Measurements from ENCODE around the gene PGAP6. TPM values are rescaled to one million over a fixed set of nuclear protein-coding genes. Genes with fewer than 3 reads are reported as not detected.
"Not testable (repeated sequence)": the region's sequence is repeated elsewhere in the genome, so short reads cannot be mapped to it uniquely, and the experiment has no call there.

The PGAP6 gene
- total RNA-seq, 4 donors from 2014 or later = 13.8 to 30.0 (median 19.4) TPM

DNA sequence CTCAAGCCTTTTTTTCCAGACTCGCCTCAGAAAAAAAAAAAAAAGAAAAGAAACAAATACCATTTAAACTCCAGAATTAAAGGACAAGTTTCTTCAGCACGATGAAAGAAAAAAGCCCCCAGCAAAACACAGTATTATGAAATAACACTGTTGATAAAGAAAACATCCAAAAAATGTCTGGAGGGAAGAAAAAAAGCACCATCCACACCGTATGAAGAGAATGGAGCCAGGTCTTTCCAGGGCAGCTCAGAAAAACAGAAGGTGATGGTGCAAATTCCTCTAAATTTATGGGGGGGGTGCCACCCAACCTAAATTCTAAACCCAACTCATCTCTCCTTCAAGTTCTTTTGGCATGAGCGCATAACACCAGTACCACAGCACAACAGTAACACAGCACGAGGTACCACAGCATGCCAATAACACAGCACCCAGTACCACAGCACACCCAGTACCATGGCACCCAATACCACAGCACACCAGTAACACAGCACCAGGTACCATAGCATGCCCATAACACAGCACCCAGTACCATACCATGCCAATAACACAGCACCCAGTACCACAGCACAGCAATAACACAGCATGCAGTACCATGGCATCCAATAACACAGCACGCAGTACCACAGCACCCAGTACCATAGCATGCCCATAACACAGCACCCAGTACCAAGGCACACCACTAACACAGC, 48.2 kb downstream of the PGAP6 start:
- intact Hi-C loops (cut with DNase I; ENCODE audit: low total_unique reads) = no loop called here
- TF ChIP-seq POLR2A (IDR thresholded peaks at IDR 0.05) (no peak), CTCF (IDR thresholded peaks at IDR 0.05) (no peak)
- no peak for DNase-seq (ENCODE audit: low spot score in 2 of 2)
- WGBS, 2 donors = 77 to 83% methylated on average over 6 of the region's 6 CpGs
- no peak overlapping the region for H3K4me3 ChIP-seq (ENCODE audit: low read depth, poor library complexity, severe bottlenecking)

- H3K4me3 ChIP-seq (ENCODE audit: low read depth, poor library complexity, severe bottlenecking); intact Hi-C loops (cut with DNase I; ENCODE audit: low total_unique reads); DNase-seq (ENCODE audit: low spot score in 2 of 2): not testable (repeated sequence)
- 58 to 67% methylated on average over 6 of the region's 6 CpGs for WGBS, 2 donors
These were observed 50.5 kb downstream of the PGAP6 start for GRCh38 chr16:331181-331814.

GRCh38 chr16:330741-331140, 51.0 kb downstream of the PGAP6 start:
- TF ChIP-seq CTCF (IDR thresholded peaks at IDR 0.05) (no peak), POLR2A (IDR thresholded peaks at IDR 0.05) (no peak)
- no peak overlapping the region for H3K4me3 ChIP-seq (ENCODE audit: low read depth, poor library complexity, severe bottlenecking)
- DNase-seq (ENCODE audit: low spot score in 2 of 2) = no peak
- WGBS, 2 donors = 78 to 79% methylated on average over 2 of the region's 2 CpGs
- intact Hi-C loops (cut with DNase I; ENCODE audit: low total_unique reads) = no loop called here

- no peak for TF ChIP-seq CTCF (IDR thresholded peaks at IDR 0.05)
- no peak for TF ChIP-seq POLR2A (IDR thresholded peaks at IDR 0.05)
- no peak overlapping the region for H3K4me3 ChIP-seq (ENCODE audit: low read depth, poor library complexity, severe bottlenecking)
- no peak for DNase-seq (ENCODE audit: low spot score in 2 of 2)
- intact Hi-C loops (cut with DNase I; ENCODE audit: low total_unique reads) = no loop called here
- WGBS, 2 donors = 85 to 89% methylated on average over 26 to 28 of the region's 28 CpGs
These were observed 56.2 kb downstream of the PGAP6 start for GRCh38 chr16:325375-326145.

- intact Hi-C loops (cut with DNase I; ENCODE audit: low total_unique reads) = no loop called here
- DNase-seq (ENCODE audit: low spot score in 2 of 2) = peak in 1 of 2 donors; percentile 26
- no peak for TF ChIP-seq POLR2A (IDR thresholded peaks at IDR 0.05)
- TF ChIP-seq CTCF (IDR thresholded peaks at IDR 0.05) = no peak
- no peak overlapping the region for H3K4me3 ChIP-seq (ENCODE audit: low read depth, poor library complexity, severe bottlenecking)
- 52 to 81% methylated on average over 35 to 55 of the region's 55 CpGs for WGBS, 2 donors
These were observed 57.1 kb downstream of the PGAP6 start for GRCh38 chr16:324451-325334.

Data from lower leg skin (tissue), 4 donors.